ENCODE measurements around the gene SERPINB2.

DNA sequence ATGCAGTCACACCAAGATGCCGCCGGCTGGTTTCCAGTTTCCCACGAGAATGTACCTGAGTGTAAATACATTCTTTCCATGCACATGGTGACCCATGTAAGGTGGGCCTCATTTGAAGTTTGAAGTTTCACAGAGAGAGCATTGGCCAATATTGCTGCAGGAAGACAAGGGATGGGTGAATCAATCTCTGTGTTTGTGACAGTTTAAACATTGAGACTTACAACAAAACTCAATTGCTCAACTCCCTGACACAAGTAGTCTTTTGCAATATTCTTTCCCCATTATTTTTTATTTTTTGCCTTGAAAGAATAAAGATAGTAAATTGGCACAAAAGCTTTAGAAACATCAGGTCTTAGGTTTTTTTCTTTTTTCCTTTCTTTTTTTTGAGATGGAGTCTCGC lies 5.1 kb downstream of the SERPINB2 start:
- TF ChIP-seq EZH2phosphoT487 (IDR thresholded peaks at IDR 0.05; ENCODE audit: borderline replicate concordance) (no peak), TCF7L2 (IDR thresholded peaks at IDR 0.05; ENCODE audit: borderline replicate concordance, extremely low read depth, insufficient read depth, insufficient read length) (no peak), EZH2 (IDR thresholded peaks at IDR 0.05) (no peak)
- TF ChIP-seq, protein P1, sequence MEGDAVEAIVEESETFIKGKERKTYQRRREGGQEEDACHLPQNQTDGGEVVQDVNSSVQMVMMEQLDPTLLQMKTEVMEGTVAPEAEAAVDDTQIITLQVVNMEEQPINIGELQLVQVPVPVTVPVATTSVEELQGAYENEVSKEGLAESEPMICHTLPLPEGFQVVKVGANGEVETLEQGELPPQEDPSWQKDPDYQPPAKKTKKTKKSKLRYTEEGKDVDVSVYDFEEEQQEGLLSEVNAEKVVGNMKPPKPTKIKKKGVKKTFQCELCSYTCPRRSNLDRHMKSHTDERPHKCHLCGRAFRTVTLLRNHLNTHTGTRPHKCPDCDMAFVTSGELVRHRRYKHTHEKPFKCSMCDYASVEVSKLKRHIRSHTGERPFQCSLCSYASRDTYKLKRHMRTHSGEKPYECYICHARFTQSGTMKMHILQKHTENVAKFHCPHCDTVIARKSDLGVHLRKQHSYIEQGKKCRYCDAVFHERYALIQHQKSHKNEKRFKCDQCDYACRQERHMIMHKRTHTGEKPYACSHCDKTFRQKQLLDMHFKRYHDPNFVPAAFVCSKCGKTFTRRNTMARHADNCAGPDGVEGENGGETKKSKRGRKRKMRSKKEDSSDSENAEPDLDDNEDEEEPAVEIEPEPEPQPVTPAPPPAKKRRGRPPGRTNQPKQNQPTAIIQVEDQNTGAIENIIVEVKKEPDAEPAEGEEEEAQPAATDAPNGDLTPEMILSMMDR (IDR thresholded peaks at IDR 0.05 in 2 of 3, conservative IDR thresholded peaks at IDR 0.05 in 1 of 3; ENCODE audit: borderline replicate concordance in 1 of 3, insufficient read depth in 1 of 3, low read depth in 2 of 3, low read length in 2 of 3): no peak
- TF ChIP-seq, protein P2, sequence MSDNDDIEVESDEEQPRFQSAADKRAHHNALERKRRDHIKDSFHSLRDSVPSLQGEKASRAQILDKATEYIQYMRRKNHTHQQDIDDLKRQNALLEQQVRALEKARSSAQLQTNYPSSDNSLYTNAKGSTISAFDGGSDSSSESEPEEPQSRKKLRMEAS (IDR thresholded peaks at IDR 0.05): no peak
